A673 (cell line): ENCODE measurements around the gene METTL27.

ENCODE experiments used
- CTCF ChIP-seq: fragments of 300-800, 200-600 bp; sonication (generic); conservative IDR thresholded peaks from 2 replicates; pipeline ENCODE4 v1.5.1; 2017; ENCODE audit warnings: low read depth, mild to moderate bottlenecking, antibody characterized with exemption, low read length, moderate library complexity, mixed read lengths
- EZH2 ChIP-seq: fragments of 200-600 bp; sonication (generic); IDR thresholded peaks from 2 replicates; pipeline ENCODE4 v1.6.1; 2017; ENCODE audit warnings: borderline replicate concordance, low read depth, mild to moderate bottlenecking, mixed read lengths, antibody characterized with exemption, low read length; ENCODE audit not compliant: poor library complexity, severe bottlenecking

GRCh38 chr7:73879977-73880681, 37.8 kb upstream of the METTL27 start:
- no peak for TF ChIP-seq CTCF
- no peak for TF ChIP-seq EZH2
